Liver (tissue), 9 donors: ENCODE results near the gene CPNE4. TPM values are rescaled to one million over a fixed set of nuclear protein-coding genes. Genes with fewer than 3 reads are reported as not detected.
"Not testable (repeated sequence)": the region's sequence is repeated elsewhere in the genome, so short reads cannot be mapped to it uniquely, and the experiment has no call there.

ENCODE experiments used
- DNase-seq: peaks from one replicate; pipeline ENCODE4 v3.0.0-alpha.2; 2017; ENCODE audit warnings: low spot score
- H3K27ac ChIP-seq, 2 donors: one replicate each; pipeline ENCODE4 v1.7.0; 2013; ENCODE audit warnings: inconsistent platforms in 2 of 2, low read length in 2 of 2, control low read depth in 1 of 2, low read depth in 1 of 2, mild to moderate bottlenecking in 1 of 2
- H3K27me3 ChIP-seq, 4 donors: one replicate each; pipeline versions ENCODE4 v1.6.1 to v1.7.0; 2013; ENCODE audit warnings: low read length in 3 of 4, inconsistent platforms in 1 of 4, mild to moderate bottlenecking in 1 of 4, moderate library complexity in 1 of 4; ENCODE audit not compliant: control insufficient read depth in 4 of 4, insufficient read depth in 4 of 4
- H3K36me3 ChIP-seq, 4 donors: one replicate each; pipeline versions ENCODE4 v1.6.1 to v1.7.0; 2013; ENCODE audit warnings: low read length in 3 of 4, mild to moderate bottlenecking in 3 of 4, low read depth in 1 of 4, moderate library complexity in 1 of 4; ENCODE audit not compliant: control insufficient read depth in 4 of 4, insufficient read depth in 3 of 4
- H3K4me1 ChIP-seq, 4 donors: one replicate each; pipeline versions ENCODE4 v1.6.1 to v1.7.0; 2013; ENCODE audit warnings: low read length in 3 of 4, mild to moderate bottlenecking in 3 of 4, moderate library complexity in 1 of 4; ENCODE audit not compliant: control insufficient read depth in 4 of 4, insufficient read depth in 4 of 4
- H3K4me3 ChIP-seq, 3 donors: one replicate each; pipeline versions ENCODE4 v1.6.1 to v1.7.0; 2013; ENCODE audit warnings: low read length in 3 of 3, control low read depth in 1 of 3, low read depth in 1 of 3, mild to moderate bottlenecking in 1 of 3
- H3K9ac ChIP-seq, 2 donors: one replicate each; pipeline ENCODE4 v1.7.0; 2013; ENCODE audit warnings: low read length in 2 of 2, mild to moderate bottlenecking in 2 of 2, moderate library complexity in 2 of 2, control low read depth in 1 of 2, low read depth in 1 of 2
- H3K9me3 ChIP-seq, 4 donors: one replicate each; pipeline versions ENCODE4 v1.6.1 to v1.7.0; 2013; ENCODE audit warnings: low read length in 3 of 4; ENCODE audit not compliant: control insufficient read depth in 4 of 4
- EGR1 ChIP-seq, 2 donors: IDR thresholded peaks; 2 replicates each; pipeline ENCODE4 v1.6.1; 2016 to 2018; ENCODE audit warnings: antibody characterized with exemption in 2 of 2, low read depth in 2 of 2
- FOXA1 ChIP-seq: IDR thresholded peaks from 2 replicates; pipeline ENCODE4 v1.6.1; 2016; ENCODE audit warnings: antibody characterized with exemption
- FOXA2 ChIP-seq: IDR thresholded peaks from 2 replicates; pipeline ENCODE4 v1.6.1; 2016; ENCODE audit warnings: antibody characterized with exemption
- GABPA ChIP-seq, 2 donors: IDR thresholded peaks in 1 of 2; conservative IDR thresholded peaks in 1 of 2; 2 replicates each; pipeline ENCODE4 v1.6.1; 2016; ENCODE audit warnings: antibody characterized with exemption in 2 of 2, mild to moderate bottlenecking in 1 of 2, moderate library complexity in 1 of 2
- HNF4A ChIP-seq, 2 donors: conservative IDR thresholded peaks; 2 replicates each; pipeline ENCODE4 v1.6.1; 2016; ENCODE audit warnings: antibody characterized with exemption in 2 of 2, mild to moderate bottlenecking in 2 of 2
- HNF4G ChIP-seq: IDR thresholded peaks from 2 replicates; pipeline ENCODE4 v1.6.1; 2016; ENCODE audit warnings: antibody characterized with exemption
- JUND ChIP-seq, 2 donors: IDR thresholded peaks; 2 replicates each; pipeline ENCODE4 v1.6.1; 2016; ENCODE audit warnings: antibody characterized with exemption in 2 of 2
- NR2F2 ChIP-seq: IDR thresholded peaks from 2 replicates; pipeline ENCODE4 v1.6.1; 2016; ENCODE audit warnings: antibody characterized with exemption
- RAD21 ChIP-seq, 2 donors: IDR thresholded peaks; 2 replicates each; pipeline ENCODE4 v1.6.1; 2016; ENCODE audit warnings: antibody characterized with exemption in 2 of 2, mild to moderate bottlenecking in 2 of 2
- RXRA ChIP-seq, 2 donors: IDR thresholded peaks; 2 replicates each; pipeline ENCODE4 v1.6.1; 2017 to 2018; ENCODE audit warnings: antibody characterized with exemption in 2 of 2, mild to moderate bottlenecking in 1 of 2
- SP1 ChIP-seq: IDR thresholded peaks from 2 replicates; pipeline ENCODE4 v1.6.1; 2018; ENCODE audit warnings: antibody characterized with exemption, mild to moderate bottlenecking
- TAF1 ChIP-seq: conservative IDR thresholded peaks from 2 replicates; pipeline ENCODE4 v1.6.1; 2016; ENCODE audit warnings: antibody characterized with exemption, mild to moderate bottlenecking
- YY1 ChIP-seq: IDR thresholded peaks from 2 replicates; pipeline ENCODE4 v1.6.1; 2016; ENCODE audit warnings: antibody characterized with exemption, mild to moderate bottlenecking
- WGBS: extraction: QIAGEN DNeasy Blood & Tissue Kit; methylation state at CpG from one replicate; pipeline ENCODE4 v1.1.7; 2013; 5-methylcytosine and 5-hydroxymethylcytosine counted together
- polyA plus RNA-seq, 2 donors: library from polyadenylated mRNA; stranded (reverse) in 1 of 2; unstranded in 1 of 2; fragments of 200-250 nt in 1 of 2; fragments of >200 nt in 1 of 2; fragmentation: Nextera tagmentation in 1 of 2; extraction: Ambion mirVana in 1 of 2; gene quantifications; one replicate each; pipeline versions ENCODE4 v1.2.1 to v1.2.3, GENCODE V29; 2013 to 2015
- total RNA-seq, 2 donors: library from RNA; depleted of rRNA; stranded (reverse); fragments of >200 nt; gene quantifications; one replicate each; pipeline ENCODE4 v1.2.3, GENCODE V29; 2014
- TF ChIP-seq, protein P1 (sequence below): fragments of 150-350 bp; IDR thresholded peaks from 2 replicates; pipeline ENCODE4 v1.5.1; 2017; ENCODE audit warnings: improper control_type of control experiment, low read depth, low read length; ENCODE audit not compliant: missing input control
- TF ChIP-seq, protein P2 (sequence below): IDR thresholded peaks from 2 replicates; pipeline ENCODE4 v1.6.1; 2016; ENCODE audit warnings: antibody characterized with exemption
- TF ChIP-seq, protein P3 (sequence below): IDR thresholded peaks from 2 replicates; pipeline ENCODE4 v1.6.1; 2016; ENCODE audit warnings: antibody characterized with exemption, mild to moderate bottlenecking
- TF ChIP-seq, protein P4 (sequence below): IDR thresholded peaks from 2 replicates; pipeline ENCODE4 v1.6.1; 2016; ENCODE audit warnings: antibody characterized with exemption
- TF ChIP-seq, protein P5 (sequence below): IDR thresholded peaks from 2 replicates; pipeline ENCODE4 v1.6.1; 2016; ENCODE audit warnings: antibody characterized with exemption
- donor health status: healthy.
- donor health status: healthy.
- donor health status: healthy.
- donor health status: healthy.
- donor health status: healthy.

Gene CPNE4
- total and polyA plus RNA-seq, 4 donors, result under 0.01 to 0.03 TPM; not detected in 2

DNA sequence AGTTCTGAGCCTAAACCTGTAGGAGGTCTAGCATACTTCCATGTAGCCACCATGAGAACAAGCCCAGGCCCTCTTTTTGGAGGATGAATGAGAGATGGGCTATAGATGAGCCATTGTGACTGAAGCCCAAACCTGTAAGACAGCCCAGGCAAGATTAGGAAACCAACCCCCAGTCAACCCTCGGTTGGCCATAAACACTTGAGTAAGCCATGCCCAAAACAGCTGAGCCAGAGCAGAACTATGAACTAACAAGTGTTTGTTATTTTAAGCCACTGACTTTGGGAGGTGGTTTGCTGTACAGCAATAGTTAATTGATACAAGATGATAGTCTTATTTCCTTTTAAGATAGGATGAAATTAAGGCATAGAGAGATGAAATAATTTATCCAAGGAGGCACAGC is 12.4 kb upstream of the CPNE4 start:
- Histone ChIP-seq H3K27me3 (no peaks in the 10 kb centered on the region), H3K27ac (no peak overlapping the region), H3K36me3 (no peaks in the 10 kb centered on the region), H3K4me1 (no peaks in the 10 kb centered on the region), H3K4me3 (no peak overlapping the region), H3K9me3 (no peaks in the 10 kb centered on the region), H3K9ac (no peak overlapping the region)
- DNase-seq, result no peak
- WGBS, result 57% methylated on average over 1 of the region's 1 CpG
- TF ChIP-seq, protein P1, sequence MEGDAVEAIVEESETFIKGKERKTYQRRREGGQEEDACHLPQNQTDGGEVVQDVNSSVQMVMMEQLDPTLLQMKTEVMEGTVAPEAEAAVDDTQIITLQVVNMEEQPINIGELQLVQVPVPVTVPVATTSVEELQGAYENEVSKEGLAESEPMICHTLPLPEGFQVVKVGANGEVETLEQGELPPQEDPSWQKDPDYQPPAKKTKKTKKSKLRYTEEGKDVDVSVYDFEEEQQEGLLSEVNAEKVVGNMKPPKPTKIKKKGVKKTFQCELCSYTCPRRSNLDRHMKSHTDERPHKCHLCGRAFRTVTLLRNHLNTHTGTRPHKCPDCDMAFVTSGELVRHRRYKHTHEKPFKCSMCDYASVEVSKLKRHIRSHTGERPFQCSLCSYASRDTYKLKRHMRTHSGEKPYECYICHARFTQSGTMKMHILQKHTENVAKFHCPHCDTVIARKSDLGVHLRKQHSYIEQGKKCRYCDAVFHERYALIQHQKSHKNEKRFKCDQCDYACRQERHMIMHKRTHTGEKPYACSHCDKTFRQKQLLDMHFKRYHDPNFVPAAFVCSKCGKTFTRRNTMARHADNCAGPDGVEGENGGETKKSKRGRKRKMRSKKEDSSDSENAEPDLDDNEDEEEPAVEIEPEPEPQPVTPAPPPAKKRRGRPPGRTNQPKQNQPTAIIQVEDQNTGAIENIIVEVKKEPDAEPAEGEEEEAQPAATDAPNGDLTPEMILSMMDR, result no peak
- TF ChIP-seq EGR1 (IDR thresholded peaks at IDR 0.05; ENCODE audit: low read depth in 2 of 2) (no peak), HNF4G (no peak), NR2F2 (no peak), YY1 (no peak), HNF4A (conservative IDR thresholded peaks at IDR 0.05) (no peak), RXRA (IDR thresholded peaks at IDR 0.05) (no peak), RAD21 (IDR thresholded peaks at IDR 0.05) (no peak), GABPA (IDR thresholded peaks at IDR 0.05 in 1 of 2, conservative IDR thresholded peaks at IDR 0.05 in 1 of 2) (no peak), FOXA1 (no peak), SP1 (no peak), TAF1 (no peak), JUND (IDR thresholded peaks at IDR 0.05) (no peak), FOXA2 (no peak)
- TF ChIP-seq, protein P2, sequence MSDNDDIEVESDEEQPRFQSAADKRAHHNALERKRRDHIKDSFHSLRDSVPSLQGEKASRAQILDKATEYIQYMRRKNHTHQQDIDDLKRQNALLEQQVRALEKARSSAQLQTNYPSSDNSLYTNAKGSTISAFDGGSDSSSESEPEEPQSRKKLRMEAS, result no peak
- TF ChIP-seq, protein P3, sequence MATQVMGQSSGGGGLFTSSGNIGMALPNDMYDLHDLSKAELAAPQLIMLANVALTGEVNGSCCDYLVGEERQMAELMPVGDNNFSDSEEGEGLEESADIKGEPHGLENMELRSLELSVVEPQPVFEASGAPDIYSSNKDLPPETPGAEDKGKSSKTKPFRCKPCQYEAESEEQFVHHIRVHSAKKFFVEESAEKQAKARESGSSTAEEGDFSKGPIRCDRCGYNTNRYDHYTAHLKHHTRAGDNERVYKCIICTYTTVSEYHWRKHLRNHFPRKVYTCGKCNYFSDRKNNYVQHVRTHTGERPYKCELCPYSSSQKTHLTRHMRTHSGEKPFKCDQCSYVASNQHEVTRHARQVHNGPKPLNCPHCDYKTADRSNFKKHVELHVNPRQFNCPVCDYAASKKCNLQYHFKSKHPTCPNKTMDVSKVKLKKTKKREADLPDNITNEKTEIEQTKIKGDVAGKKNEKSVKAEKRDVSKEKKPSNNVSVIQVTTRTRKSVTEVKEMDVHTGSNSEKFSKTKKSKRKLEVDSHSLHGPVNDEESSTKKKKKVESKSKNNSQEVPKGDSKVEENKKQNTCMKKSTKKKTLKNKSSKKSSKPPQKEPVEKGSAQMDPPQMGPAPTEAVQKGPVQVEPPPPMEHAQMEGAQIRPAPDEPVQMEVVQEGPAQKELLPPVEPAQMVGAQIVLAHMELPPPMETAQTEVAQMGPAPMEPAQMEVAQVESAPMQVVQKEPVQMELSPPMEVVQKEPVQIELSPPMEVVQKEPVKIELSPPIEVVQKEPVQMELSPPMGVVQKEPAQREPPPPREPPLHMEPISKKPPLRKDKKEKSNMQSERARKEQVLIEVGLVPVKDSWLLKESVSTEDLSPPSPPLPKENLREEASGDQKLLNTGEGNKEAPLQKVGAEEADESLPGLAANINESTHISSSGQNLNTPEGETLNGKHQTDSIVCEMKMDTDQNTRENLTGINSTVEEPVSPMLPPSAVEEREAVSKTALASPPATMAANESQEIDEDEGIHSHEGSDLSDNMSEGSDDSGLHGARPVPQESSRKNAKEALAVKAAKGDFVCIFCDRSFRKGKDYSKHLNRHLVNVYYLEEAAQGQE, result no peak
- TF ChIP-seq, protein P4, sequence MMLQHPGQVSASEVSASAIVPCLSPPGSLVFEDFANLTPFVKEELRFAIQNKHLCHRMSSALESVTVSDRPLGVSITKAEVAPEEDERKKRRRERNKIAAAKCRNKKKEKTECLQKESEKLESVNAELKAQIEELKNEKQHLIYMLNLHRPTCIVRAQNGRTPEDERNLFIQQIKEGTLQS, result no peak
- TF ChIP-seq, protein P5, sequence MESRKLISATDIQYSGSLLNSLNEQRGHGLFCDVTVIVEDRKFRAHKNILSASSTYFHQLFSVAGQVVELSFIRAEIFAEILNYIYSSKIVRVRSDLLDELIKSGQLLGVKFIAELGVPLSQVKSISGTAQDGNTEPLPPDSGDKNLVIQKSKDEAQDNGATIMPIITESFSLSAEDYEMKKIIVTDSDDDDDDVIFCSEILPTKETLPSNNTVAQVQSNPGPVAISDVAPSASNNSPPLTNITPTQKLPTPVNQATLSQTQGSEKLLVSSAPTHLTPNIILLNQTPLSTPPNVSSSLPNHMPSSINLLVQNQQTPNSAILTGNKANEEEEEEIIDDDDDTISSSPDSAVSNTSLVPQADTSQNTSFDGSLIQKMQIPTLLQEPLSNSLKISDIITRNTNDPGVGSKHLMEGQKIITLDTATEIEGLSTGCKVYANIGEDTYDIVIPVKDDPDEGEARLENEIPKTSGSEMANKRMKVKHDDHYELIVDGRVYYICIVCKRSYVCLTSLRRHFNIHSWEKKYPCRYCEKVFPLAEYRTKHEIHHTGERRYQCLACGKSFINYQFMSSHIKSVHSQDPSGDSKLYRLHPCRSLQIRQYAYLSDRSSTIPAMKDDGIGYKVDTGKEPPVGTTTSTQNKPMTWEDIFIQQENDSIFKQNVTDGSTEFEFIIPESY, result no peak

DNA sequence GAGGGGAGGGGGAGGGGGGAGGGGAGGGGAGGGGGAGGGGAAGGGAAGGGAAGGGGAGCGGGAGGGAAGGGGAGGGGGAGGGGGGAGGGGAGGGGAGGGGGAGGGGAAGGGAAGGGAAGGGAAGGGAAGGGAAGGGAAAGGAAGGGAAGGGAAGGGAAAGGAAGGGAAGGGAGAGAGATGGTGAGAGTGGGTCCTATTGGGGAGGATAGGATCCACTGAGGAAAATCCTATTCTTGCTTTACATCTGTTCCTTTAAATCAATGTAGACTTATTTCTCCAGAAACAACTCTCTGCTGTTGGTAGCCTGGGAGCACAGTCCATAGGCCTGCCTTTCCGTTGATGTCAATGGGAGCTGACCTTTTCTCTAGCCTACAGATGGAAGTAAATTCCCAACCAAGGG is 10.1 kb upstream of the CPNE4 start:
- WGBS, result 81% methylated on average over 1 of the region's 2 CpGs
- not testable (repeated sequence) for H3K36me3 ChIP-seq, DNase-seq, H3K27ac ChIP-seq, H3K4me3 ChIP-seq, H3K4me1 ChIP-seq, H3K27me3 ChIP-seq, H3K9ac ChIP-seq, H3K9me3 ChIP-seq
